Heart left ventricle (tissue), 13 donors: ENCODE results near the gene KISS1R.

Experiments used
- POLR2A ChIP-seq, 2 donors: fragments of 450-650 bp; IDR thresholded peaks; one replicate each; pipeline ENCODE4 v1.6.1; 2017; ENCODE audit warnings: antibody characterized with exemption in 2 of 2, mild to moderate bottlenecking in 2 of 2, moderate library complexity in 2 of 2
- TF ChIP-seq, protein P1 (sequence below), 12 donors: fragments of 200-600 bp; sonication (generic) in 4 of 12; IDR thresholded peaks; one replicate each; pipeline versions ENCODE4 v1.5.0 to v1.8.0; 2018 to 2022; ENCODE audit warnings: antibody characterized with exemption in 12 of 12, mild to moderate bottlenecking in 5 of 12
- donor health status: ischemic (EF 13 %, LVEDD 7.1; RV severe dilation, severe dysfunction).
- donor health status: DM: no; HTN: yes; CAD: no.
- donor health status: DM: no; HTN: no; CAD: no.
- donor health status: ischemic (EF 25% LVEDD 6.9; RV normal size, moderate dysfunction).
- donor health status: ischemic (EF 25% LVEDD 5.7; RV mildly dilated, moderate dysfunction).
- donor health status: ischemic (EF 35%, LVEDD 5.7; RV mildly dilated, moderate dysfunction).
- donor health status: nonischemic (EF 11% LVEDD 7.7; RV severe dilation, severe dysfunction).
- donor health status: DM: yes; HTN: yes; CAD: no.
- donor health status: PGD.
- donor health status: ischemic (EF 29% LVEDD 5.4; RV normal size, mild dysfunction).
- donor health status: nonischemic (EF 23%, LVEDD 6.1; RV moderate dilation, normal function).

GRCh38 chr19:945401-946252, 28.5 kb downstream of the KISS1R start:
- TF ChIP-seq POLR2A (IDR thresholded peaks at IDR 0.05): no peak
- TF ChIP-seq, protein P1, sequence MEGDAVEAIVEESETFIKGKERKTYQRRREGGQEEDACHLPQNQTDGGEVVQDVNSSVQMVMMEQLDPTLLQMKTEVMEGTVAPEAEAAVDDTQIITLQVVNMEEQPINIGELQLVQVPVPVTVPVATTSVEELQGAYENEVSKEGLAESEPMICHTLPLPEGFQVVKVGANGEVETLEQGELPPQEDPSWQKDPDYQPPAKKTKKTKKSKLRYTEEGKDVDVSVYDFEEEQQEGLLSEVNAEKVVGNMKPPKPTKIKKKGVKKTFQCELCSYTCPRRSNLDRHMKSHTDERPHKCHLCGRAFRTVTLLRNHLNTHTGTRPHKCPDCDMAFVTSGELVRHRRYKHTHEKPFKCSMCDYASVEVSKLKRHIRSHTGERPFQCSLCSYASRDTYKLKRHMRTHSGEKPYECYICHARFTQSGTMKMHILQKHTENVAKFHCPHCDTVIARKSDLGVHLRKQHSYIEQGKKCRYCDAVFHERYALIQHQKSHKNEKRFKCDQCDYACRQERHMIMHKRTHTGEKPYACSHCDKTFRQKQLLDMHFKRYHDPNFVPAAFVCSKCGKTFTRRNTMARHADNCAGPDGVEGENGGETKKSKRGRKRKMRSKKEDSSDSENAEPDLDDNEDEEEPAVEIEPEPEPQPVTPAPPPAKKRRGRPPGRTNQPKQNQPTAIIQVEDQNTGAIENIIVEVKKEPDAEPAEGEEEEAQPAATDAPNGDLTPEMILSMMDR (IDR thresholded peaks at IDR 0.05): no peak
